RWPE2 (cell line): ENCODE results near the gene RABGAP1.
A peak's percentile ranks its signal among the peaks of the same experiment; 100 is the strongest.

Source experiments
- ATAC-seq: fragments of 200-7000 bp; cut with Tn5 transposase; 3 replicates; pipeline ENCODE4 v1.9.1; 2021; ENCODE audit warnings: low read depth
- DNase-seq: peaks from one replicate; pipeline ENCODE4 v3.0.0-alpha.2; 2020; ENCODE audit warnings: low spot score
- H3K27ac ChIP-seq: fragments of 450-650 bp; 2 replicates; pipeline ENCODE4 v1.5.1; 2017; ENCODE audit warnings: mild to moderate bottlenecking; ENCODE audit not compliant: poor library complexity, severe bottlenecking
- H3K27me3 ChIP-seq: fragments of 250-450 bp; sonication (Bioruptor Pico); 2 replicates; pipeline ENCODE4 v1.5.1; 2021; ENCODE audit warnings: mild to moderate bottlenecking, moderate library complexity; ENCODE audit not compliant: insufficient read depth, poor library complexity, severe bottlenecking
- H3K36me3 ChIP-seq: fragments of 250-450 bp; sonication (Bioruptor Pico); 2 replicates; pipeline ENCODE4 v1.5.1; 2020; ENCODE audit warnings: low read depth, mild to moderate bottlenecking, moderate library complexity
- H3K4me1 ChIP-seq: fragments of 250-450 bp; sonication (Bioruptor Pico); 2 replicates; pipeline ENCODE4 v1.5.1; 2021; ENCODE audit warnings: mild to moderate bottlenecking, moderate library complexity; ENCODE audit not compliant: insufficient read depth, poor library complexity, severe bottlenecking
- H3K4me3 ChIP-seq: fragments of 250-450 bp; sonication (Bioruptor Pico); 2 replicates; pipeline ENCODE4 v1.5.1; 2021; ENCODE audit warnings: mild to moderate bottlenecking, moderate library complexity; ENCODE audit not compliant: severe bottlenecking
- H3K9me3 ChIP-seq: fragments of 250-450 bp; sonication (Bioruptor Pico); 2 replicates; pipeline ENCODE4 v1.5.1; 2021; ENCODE audit warnings: mild to moderate bottlenecking, moderate library complexity; ENCODE audit not compliant: severe bottlenecking
- TF ChIP-seq, protein P1 (sequence below): fragments of 450-650 bp; IDR thresholded peaks from one replicate; pipeline ENCODE4 v1.5.1; 2017; ENCODE audit warnings: mild to moderate bottlenecking, moderate library complexity; ENCODE audit not compliant: poor library complexity, severe bottlenecking

The RABGAP1 gene

DNA sequence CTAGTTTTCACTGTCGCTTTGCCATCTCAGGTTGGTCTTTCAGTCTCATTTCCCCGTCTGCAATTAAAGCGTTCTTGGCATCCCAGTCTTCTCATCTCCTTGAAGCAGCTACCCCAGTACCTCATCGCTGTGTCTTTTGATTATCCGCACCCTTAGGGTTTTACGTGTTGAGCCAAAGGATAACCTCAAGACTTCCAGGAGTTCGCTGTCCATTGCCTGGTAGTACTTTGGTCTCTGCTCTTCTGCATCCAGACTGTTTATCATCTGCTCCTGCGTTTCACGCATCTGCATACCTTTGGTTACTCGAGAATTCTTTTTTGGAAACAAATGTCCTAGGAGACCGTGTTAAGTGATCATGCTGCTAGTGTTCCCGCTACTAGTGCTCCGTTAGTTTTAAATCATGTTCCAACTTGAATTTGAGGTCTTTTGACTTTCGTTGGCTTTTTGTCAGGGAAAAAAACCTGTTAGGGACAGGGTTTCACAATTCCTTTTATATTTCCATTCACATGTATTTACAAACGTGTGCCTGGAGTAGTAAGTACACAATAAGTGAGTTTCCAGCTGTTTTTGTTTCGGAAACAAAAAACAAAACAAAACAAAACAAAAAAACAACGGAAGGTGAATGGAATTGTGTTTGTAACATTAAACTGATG is 888 bp downstream of the RABGAP1 start:
- ATAC-seq = peak; percentile 6; the same call in 2 of the 3 replicates
- H3K4me1 ChIP-seq = peaks cover 12% of the 10 kb centered on the region
- H3K4me3 ChIP-seq = peak overlapping the region; percentile 92
- TF ChIP-seq, protein P1, sequence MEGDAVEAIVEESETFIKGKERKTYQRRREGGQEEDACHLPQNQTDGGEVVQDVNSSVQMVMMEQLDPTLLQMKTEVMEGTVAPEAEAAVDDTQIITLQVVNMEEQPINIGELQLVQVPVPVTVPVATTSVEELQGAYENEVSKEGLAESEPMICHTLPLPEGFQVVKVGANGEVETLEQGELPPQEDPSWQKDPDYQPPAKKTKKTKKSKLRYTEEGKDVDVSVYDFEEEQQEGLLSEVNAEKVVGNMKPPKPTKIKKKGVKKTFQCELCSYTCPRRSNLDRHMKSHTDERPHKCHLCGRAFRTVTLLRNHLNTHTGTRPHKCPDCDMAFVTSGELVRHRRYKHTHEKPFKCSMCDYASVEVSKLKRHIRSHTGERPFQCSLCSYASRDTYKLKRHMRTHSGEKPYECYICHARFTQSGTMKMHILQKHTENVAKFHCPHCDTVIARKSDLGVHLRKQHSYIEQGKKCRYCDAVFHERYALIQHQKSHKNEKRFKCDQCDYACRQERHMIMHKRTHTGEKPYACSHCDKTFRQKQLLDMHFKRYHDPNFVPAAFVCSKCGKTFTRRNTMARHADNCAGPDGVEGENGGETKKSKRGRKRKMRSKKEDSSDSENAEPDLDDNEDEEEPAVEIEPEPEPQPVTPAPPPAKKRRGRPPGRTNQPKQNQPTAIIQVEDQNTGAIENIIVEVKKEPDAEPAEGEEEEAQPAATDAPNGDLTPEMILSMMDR = no peak
- no peaks in the 10 kb centered on the region for H3K9me3 ChIP-seq
- no peaks in the 10 kb centered on the region for H3K27me3 ChIP-seq
- peak overlapping the region; percentile 56 for H3K27ac ChIP-seq
- H3K36me3 ChIP-seq = peaks cover 25% of the 10 kb centered on the region
- DNase-seq = no peak

DNA sequence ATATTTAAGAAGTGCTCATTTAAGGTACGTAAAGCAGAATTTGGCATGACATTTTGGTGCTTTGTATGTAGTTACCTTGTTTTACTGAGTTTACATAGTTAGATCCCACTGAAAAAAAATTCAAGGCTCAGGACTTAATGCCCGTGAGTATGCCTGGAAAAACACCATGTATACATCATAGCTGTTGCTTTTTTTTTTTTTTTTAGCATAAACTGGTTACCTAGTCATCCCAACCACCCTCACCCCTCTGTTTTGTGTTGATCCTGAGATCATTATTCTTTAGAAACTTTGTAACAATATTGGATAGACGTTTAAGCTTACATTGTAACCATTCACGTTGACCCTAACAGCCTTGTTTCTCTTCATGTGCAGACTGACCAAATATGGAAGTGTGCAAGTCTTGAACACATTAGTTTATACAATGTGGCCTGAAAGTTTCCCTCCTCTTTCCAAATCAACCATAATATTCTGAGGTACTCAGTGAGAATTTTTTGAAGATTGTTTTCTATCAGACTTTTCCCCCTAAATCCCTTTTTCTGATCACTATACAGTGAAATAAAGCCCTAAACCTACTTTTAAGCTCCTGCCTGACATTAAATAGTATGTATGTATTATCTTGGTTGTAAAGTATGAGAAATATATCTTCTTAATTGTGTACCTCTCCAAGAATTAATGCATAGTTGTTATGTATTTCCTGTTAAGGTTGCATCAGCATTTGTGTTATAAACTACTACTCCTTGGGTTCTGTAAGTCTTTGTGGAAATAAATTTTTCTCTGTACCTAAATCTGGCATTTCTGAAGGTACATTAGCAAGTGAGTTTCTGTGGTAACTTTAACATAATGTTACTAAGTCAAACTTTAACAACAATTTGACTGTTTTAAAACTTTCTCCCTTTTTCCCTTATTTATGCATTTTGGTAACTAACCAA is 4.4 kb downstream of the RABGAP1 start:
- H3K4me1 ChIP-seq = peaks cover 23% of the 10 kb centered on the region
- DNase-seq (no peak), ATAC-seq (no peak)
- H3K9me3 ChIP-seq = no peaks in the 10 kb centered on the region
- H3K4me3 ChIP-seq = no peak overlapping the region
- H3K27me3 ChIP-seq = no peaks in the 10 kb centered on the region
- H3K36me3 ChIP-seq = peaks cover 7% of the 10 kb centered on the region
- TF ChIP-seq, protein P1 = no peak
- H3K27ac ChIP-seq = peak overlapping the region; percentile 12

DNA sequence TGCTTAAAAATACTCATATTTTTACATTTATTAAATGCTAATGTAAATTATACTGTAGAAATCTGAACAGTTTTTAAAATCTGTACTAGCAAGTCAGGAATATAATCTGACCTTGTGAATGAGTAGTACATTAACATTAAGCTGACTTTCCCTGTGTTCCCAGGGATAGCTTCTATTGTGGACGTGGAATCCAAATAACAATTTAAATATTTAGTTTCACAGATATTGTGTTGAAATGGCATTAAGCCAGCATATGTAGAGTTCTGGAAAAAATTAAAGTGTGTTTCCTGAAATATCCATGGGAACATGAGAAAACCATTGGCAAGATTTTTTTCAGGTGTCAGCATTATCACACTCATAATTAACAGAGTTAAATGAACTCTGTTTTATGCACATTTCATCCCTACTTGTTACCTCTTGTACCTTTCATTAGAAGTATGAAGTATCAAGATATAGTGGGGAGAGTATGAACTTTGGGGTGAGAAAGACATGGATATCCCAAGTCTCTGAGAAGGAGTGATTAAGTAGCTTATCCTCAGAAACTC is 5.7 kb downstream of the RABGAP1 start:
- Histone ChIP-seq H3K9me3 (no peaks in the 10 kb centered on the region), H3K36me3 (peaks cover 7% of the 10 kb centered on the region; the same call in 1 of the 2 replicates), H3K4me3 (no peak overlapping the region), H3K27me3 (no peaks in the 10 kb centered on the region), H3K4me1 (peaks cover 23% of the 10 kb centered on the region), H3K27ac (peak overlapping the region; percentile 12)
- DNase-seq (no peak), ATAC-seq (no peak)
- TF ChIP-seq, protein P1 = no peak

DNA sequence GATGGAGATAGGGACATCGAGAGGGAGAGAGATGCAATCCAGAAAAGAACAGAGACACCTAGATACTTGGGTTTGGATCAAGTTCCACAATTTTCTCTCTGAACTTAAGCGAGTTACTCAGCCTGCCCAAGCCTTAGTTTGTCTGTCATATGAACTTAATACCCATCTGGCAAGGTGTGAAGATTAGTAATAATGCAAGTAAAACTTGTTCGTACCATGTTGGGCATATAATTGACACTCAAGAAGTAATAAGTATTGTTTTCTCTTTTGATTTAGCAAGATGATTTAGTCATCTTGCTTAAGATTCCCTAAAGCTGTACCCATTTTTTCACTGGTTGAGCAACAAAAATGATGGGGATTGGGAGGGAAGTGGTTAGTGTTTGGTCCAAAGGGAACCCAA is 7.5 kb downstream of the RABGAP1 start:
- TF ChIP-seq, protein P1 = no peak
- Histone ChIP-seq H3K4me3 (no peak overlapping the region), H3K36me3 (peaks cover 10% of the 10 kb centered on the region; the same call in 1 of the 2 replicates), H3K27me3 (no peaks in the 10 kb centered on the region), H3K4me1 (peaks cover 24% of the 10 kb centered on the region), H3K27ac (peak overlapping the region; percentile 12), H3K9me3 (no peaks in the 10 kb centered on the region)
- ATAC-seq (no peak), DNase-seq (no peak)
